ENCODE measurements around the gene RBM39. TPM values are rescaled to one million over a fixed set of nuclear protein-coding genes. Genes with fewer than 3 reads are reported as not detected.

Gene RBM39
- total and polyA plus RNA-seq, 2 of the 13 experiments (the other 11 are each of a cell fraction or from before 2014, with no cell fraction given) = 788 to 920 TPM

- TF ChIP-seq ZFY (CRISPR knock-in tag; IDR thresholded peaks at IDR 0.05) (no peak), CEBPB (IDR thresholded peaks at IDR 0.05; ENCODE audit: borderline replicate concordance, low read depth, low read length) (peak; percentile 81), ZBTB26 (CRISPR knock-in tag; IDR thresholded peaks at IDR 0.05; ENCODE audit: borderline replicate concordance) (no peak), SP4 (CRISPR knock-in tag; IDR thresholded peaks at IDR 0.05) (0 out of 2 replicates have a peak, but pooled peaks have one; percentile 39), TERF1 (CRISPR knock-in tag; IDR thresholded peaks at IDR 0.05) (no peak), RARA (CRISPR knock-in tag; IDR thresholded peaks at IDR 0.05) (no peak), ZC3H4 (CRISPR knock-in tag; IDR thresholded peaks at IDR 0.05; ENCODE audit: borderline replicate concordance) (0 out of 2 replicates have a peak, but pooled peaks have one; percentile 53), ZNF788 (CRISPR knock-in tag; IDR thresholded peaks at IDR 0.05; ENCODE audit: borderline replicate concordance) (no peak), FOXC1 (CRISPR knock-in tag; IDR thresholded peaks at IDR 0.05; ENCODE audit: borderline replicate concordance) (no peak), MLXIP (CRISPR knock-in tag; IDR thresholded peaks at IDR 0.05; ENCODE audit: borderline replicate concordance) (no peak), MAF1 (CRISPR knock-in tag; IDR thresholded peaks at IDR 0.05; ENCODE audit: borderline replicate concordance) (no peak), ZNF143 (CRISPR knock-in tag; IDR thresholded peaks at IDR 0.05) (no peak), POLR2A (IDR thresholded peaks at IDR 0.05; ENCODE audit: insufficient read depth in 1 of 2, low read depth in 2 of 2, low read length in 2 of 2) (peak in 1 of 2 experiments; percentile 52; a peak in 2 of 4 replicates), ZFP36L2 (CRISPR knock-in tag; IDR thresholded peaks at IDR 0.05) (no peak), ZNF101 (CRISPR knock-in tag; IDR thresholded peaks at IDR 0.05; ENCODE audit: borderline replicate concordance, low read depth) (no peak), LCORL (IDR thresholded peaks at IDR 0.05) (0 out of 2 replicates have a peak, but pooled peaks have one; percentile 6), LCORL (CRISPR knock-in tag; IDR thresholded peaks at IDR 0.05) (no peak), ZSCAN30 (CRISPR knock-in tag; IDR thresholded peaks at IDR 0.05) (no peak), ADNP (CRISPR knock-in tag; IDR thresholded peaks at IDR 0.05) (no peak), ZNF564 (CRISPR knock-in tag; IDR thresholded peaks at IDR 0.05) (no peak), RAD51 (IDR thresholded peaks at IDR 0.05; ENCODE audit: borderline replicate concordance) (no peak), MYNN (CRISPR knock-in tag; IDR thresholded peaks at IDR 0.05; ENCODE audit: low read depth) (no peak), IRX3 (CRISPR knock-in tag; IDR thresholded peaks at IDR 0.05; ENCODE audit: borderline replicate concordance, low read depth) (peak; percentile 13; the same call in 1 of the 2 replicates), ZNF362 (CRISPR knock-in tag; IDR thresholded peaks at IDR 0.05; ENCODE audit: borderline replicate concordance) (no peak), POLR2AphosphoS2 (IDR thresholded peaks at IDR 0.05; ENCODE audit: low read depth, low read length) (peak; percentile 93; the same call in 1 of the 2 replicates)
Observed at GRCh38 chr20:35726842-35727711, 15.0 kb downstream of the RBM39 start (continued).
